GM19395 (cell line): Measurements from ENCODE around the gene ADGRD1.

Experiments
- ATAC-seq: cut with Tn5 transposase; IDR thresholded peaks from one replicate; pipeline ENCODE4 v1.9.1; 2021; ENCODE audit warnings: mild to moderate bottlenecking, moderate library complexity; ENCODE audit not compliant: unreplicated experiment

The ADGRD1 gene

DNA sequence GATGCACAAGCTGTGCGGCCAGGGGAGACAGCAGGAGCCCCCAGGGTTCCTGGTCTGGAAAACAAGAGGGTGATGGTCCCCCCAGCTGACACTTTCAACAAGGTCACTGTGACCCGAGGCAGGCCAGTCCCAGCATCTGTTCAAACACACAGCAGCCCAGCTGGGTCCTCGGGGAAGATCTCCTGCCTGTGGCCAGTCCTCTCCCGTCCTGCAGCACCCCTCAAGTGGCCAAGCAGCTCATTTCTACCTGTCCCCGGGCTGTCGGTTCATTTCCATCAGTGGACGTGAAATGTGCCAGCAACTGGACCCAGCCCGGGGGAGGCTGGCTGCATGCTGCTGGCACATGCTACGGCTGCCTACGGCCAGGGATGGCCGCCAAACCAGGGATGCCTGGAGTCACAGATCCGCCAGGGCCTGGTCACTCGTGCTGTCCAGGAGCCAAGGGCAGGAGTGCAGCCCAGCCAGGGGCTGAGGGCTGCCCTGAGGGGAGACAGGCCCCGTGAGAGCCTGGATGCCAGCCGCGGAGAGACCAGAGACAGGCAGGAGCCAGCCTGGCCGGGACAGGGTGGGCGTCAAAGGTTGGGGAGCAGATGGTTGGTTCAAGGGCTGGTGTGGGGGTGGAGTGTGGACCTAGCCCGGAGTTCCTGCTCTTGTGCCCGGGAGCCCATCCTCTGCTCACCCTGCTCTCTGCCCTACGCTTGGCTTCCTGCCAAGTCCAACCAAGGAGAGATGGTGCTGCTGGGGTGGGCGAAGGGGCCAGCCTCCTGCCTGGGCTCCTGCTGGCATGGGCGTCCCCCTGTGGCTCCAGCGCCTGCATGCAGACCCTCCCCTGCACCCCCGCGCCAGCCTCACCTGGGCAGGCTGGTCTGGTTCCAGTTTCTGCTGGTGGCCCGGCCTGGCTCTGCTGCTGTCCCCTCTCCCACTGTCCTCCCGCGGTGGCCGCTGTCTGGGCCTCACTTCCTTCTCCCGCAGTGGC lies 143.8 kb downstream of the ADGRD1 start:
- no peak for ATAC-seq

DNA sequence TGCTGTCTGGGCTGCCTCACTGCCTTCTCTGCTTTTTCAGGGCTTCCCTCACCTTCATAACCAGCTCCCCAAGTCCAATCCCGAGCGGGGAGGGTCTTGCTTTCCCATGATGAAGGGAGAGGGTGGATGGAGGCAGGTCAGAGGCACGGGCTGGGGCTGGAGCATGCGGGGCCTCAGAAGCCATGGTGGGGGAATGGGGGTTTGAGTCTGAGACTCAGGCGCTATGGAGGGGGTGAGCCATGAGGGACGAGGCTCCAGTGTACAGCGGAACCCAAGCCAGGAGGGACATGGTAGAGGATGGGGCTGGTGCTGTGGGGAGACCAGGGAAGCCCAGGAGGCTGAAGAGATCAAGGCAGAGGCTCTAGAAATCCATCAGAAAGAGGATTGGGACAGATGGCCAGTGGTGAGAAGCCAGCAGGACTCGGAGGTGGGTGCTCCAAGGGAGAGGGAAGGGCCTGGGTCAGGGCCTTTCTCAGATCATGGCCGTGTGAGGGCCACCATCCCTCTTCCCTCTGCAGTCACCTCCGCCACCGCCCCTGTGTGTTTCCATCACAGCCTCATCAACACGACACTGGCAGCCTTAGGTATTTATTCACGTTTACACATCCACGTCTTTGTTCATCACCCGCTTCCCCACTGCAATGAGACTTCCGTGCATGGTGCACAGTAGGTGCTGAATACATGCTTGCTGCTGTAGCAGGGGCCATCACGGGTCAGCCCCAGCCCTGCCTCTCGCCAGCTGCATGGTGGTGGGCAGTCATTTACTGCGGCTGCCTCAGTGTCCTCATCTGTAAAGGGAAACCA lies 144.7 kb downstream of the ADGRD1 start:
- ATAC-seq: no peak

DNA sequence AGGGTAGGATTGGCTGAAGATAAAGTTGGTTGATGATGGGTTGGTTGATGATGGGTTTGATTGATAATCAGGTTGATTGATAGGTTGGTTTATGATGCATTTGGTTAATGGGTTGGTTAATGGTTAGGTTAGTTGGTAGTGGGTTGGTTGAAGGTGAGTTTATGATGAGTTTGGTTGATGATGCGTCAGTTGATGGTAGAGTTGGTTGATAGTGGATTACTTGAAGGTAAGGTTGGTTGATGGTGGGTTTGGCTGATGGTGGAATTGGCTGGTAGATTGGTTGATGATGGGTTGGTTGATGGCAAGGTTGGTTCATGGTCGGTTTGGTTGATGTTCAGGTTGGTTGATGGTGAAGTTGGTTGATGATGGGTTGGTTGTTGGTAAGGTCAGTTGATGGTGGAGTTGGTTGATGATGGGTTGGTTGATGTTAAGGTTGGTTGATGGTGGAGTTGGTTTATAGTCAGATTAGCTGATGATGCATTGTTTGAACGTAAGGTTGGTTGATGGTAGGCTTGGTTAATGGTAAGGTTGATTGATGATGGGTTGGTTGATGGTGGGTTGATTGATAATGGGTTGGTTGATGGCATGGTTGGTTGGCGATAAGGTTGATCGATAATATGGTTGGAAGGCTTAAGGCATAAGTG lies 146.4 kb downstream of the ADGRD1 start:
- no peak for ATAC-seq

DNA sequence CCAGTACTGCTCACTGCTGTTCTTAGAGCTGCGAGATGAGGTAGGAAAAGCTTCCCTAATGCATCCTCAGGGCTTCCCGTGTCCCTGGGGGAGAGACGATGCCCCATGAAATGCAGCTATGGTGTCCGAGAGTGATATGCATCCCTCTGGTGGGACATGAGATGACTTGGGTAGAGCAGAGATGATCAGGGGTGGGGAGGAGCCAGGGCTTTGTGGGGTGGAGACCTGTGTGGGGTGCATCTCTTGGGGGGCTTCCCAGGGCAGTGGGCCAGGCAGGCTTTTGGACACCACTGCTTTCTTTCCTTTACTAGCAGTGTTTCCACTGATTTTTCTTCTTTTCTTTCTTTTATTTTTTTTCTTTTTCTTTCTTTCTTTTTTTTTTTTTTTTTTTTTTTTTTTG lies 147.3 kb downstream of the ADGRD1 start:
- no peak for ATAC-seq

DNA sequence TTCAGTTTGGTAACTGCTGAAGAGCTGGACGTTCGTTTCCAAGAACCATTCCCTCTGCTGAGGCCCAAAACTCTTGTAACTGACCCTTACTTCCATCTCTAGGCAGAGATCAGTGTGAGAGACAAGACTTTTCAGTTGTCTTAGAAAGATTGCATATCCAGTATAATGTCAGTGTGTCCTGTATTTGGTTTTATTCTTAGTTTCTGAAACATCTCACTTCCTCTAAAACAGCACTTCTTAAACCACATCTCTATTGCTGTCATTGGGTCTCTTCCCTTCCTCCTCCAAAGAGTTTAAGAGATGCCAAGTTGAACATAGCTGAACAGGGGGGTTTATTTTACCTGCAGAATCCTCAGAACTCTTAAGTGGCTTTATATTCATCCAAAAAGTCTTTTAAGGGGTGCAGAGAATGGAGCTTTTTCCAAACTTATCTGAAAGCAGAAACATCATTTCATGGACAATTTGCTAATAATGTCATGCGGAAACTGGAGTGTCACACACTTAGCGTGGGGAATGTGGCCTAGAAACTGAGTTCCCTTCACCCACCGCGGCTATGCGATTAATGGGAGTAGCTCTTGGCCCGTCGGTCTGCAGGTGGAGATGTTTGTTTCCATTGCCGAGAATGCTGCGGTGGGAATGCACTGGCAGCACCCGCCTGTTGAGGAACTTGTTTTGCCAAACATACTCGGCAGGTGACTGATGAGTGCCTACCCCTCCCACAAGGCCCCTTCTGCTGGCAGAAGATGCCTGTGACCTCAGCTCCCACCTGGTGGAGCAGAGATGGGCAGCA lies 148.2 kb downstream of the ADGRD1 start:
- peak; percentile 80 for ATAC-seq

DNA sequence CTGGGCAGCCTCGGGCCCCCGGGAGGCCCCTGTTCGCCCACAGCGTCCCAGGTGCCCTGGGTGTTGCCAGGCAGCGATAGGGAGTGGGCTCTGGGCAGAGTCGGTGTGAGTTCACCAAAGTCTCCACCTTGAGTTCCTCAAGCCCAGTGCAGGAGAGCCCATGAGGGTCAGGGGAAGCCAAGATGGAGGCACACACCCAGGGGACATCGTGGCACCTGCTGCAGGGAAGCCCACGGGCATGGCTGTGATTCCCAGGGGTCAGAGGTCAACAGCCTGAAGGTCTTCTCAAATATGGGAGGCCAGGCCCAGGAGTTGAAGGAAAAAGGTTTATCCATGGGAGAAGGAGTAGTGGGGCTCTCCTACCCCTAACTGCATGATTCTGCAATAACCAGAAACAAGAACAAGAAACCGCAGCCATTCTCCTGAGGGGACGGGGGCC lies 148.8 kb downstream of the ADGRD1 start:
- no peak for ATAC-seq

DNA sequence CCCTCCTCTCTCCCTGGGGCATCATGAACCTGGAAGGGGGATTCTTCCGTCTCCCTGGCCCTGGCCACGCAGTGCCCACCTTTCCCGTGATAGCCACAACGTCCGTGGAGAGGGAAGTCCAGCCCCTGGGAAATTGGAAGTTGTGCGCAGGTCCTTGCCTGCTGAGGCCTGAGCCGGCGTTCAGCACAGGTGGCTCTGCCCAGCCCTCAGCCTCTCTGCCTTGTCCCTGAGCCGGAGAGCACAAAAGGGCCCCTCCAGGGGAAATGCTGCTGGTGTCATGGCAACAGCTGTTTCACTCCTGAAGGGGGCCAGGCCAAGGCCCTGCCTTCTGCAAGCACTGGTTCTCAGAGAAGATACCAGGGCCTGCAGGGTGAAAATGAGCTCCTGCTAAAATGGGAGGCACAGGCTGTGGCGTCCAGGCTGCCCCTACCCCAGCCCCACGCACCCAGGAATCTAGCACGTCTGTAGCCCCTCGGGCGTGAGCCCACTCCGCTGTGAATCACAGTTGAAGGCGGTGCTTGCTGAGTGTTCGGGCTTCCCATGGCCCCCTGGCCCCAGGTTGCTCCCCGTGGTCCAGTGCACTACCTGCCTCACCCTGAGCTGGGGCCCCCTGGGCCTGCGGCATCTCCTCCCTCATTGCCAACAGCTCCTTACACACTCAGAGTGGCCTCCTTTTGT lies 149.4 kb downstream of the ADGRD1 start:
- peak; percentile 49 for ATAC-seq

DNA sequence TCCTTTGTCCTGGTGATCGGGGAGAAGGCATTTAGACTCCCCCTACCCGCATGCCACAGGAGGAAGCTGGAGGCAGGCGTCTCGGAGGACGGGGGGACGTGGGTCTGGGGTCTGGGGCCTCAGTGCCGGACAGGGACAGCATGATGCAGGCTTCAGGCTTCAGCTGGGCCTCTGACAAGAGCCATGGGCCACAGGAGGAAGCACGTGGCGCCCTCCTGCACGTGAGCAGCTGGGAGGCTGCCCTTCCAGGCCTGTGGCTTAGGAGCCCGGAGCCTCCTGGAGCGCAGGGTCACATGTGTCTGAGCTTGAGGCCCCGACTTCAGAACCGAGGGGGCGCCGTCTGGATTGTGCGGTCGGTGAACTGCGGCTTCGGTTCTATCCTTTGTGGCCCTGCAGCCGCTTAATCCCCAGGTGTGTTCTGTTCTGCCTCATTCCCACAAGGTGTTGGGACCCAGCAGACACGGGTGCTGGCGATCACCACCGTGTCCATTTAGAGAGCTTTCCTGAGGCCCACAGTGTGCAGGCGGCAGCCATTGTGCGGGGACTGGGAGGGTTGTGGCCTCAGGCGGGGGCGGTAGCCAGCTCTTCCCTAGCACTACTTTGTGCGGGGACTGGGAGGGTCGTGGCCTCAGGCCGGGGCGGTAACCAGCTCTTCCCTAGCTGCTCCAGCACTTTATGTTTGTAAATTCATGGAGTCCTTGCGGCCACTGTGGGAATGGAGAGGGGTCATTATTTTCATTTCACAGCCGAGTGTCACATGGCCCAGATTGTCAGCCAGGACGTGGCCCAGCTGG lies 150.2 kb downstream of the ADGRD1 start:
- no peak for ATAC-seq

DNA sequence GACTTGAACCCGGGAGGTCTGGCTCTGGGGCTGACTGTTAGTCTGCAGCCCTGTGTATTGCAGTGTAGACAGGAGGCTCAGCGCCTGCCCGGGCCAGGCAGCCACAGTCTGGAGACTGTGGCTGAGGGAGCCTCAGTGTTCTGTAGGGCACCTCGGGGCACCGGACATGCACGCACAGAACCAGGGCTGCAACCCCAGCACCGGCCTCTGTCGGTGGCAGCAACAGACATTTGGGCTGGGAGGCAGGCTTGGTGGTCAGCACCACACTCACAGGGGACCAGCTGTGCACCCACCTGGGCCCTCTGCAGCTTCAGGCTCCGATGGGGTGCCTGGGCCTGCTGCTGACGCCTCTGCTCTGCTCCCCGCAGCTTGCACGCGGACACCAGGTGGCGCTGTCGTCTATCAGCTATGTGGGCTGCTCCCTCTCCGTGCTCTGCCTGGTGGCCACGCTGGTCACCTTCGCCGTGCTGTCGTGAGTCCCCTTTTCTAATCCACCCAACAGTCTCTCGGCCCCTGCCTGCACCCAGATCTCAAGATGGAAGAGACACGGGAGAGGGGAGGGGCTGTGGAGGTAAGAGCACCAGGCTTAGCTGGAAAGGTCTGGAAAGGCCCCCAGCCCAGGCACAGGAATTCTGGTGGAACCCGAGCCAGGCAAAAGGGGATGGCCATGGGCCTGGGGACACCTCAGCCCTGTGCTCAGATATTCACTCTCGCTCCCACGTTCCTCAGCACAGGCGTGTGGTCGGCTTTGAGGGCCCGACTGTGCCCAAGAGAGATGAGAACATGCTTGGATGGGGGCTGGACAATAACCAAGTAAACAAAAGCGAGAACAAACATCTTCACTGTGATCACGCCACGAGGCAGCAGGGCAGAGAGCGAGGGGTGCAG lies 151.0 kb downstream of the ADGRD1 start:
- ATAC-seq: peak; percentile 58

DNA sequence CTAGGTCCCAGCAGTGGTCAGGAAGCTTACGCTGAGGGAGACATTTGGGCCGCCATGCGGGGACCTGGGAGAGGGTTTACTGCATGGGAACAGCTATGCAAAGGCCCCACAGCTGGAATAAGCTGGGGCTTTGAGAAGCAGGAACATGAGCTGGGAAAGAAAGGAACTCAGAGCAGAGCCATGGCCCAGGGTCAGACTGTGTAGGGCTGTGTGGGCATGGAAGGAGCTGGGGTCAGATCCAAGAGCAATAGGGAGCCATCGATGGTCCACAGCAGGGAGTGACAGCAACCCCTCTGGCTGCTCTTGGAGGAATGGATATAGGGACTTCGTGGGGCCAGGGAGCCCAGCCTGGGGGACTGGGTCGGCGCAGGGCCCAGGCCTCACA lies 151.6 kb downstream of the ADGRD1 start:
- no peak for ATAC-seq

DNA sequence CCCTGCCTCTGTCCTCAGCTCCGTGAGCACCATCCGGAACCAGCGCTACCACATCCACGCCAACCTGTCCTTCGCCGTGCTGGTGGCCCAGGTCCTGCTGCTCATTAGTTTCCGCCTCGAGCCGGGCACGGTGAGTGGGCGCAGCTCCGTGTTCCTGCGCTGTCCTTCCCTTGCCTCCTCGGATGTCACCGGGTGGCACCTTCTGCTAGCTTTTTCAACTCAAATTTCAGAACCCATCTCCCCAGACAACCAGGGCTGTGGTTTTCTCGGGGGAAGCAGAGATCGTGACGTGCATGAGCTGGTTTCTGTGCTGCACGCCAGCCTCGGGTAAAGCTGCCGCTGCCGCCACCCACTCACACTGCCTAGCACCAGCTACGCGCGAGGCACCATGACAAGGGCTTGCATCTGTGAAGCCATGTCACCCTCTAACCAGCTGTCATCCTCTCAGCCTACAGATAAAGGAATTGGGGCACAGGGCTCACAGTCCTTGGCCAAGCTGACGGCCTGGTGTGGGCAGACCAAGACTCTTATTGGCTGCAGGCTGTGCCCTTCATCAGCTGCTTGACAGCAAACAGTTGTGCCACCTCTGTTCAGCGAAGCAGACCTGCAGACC lies 152.1 kb downstream of the ADGRD1 start:
- ATAC-seq: no peak

DNA sequence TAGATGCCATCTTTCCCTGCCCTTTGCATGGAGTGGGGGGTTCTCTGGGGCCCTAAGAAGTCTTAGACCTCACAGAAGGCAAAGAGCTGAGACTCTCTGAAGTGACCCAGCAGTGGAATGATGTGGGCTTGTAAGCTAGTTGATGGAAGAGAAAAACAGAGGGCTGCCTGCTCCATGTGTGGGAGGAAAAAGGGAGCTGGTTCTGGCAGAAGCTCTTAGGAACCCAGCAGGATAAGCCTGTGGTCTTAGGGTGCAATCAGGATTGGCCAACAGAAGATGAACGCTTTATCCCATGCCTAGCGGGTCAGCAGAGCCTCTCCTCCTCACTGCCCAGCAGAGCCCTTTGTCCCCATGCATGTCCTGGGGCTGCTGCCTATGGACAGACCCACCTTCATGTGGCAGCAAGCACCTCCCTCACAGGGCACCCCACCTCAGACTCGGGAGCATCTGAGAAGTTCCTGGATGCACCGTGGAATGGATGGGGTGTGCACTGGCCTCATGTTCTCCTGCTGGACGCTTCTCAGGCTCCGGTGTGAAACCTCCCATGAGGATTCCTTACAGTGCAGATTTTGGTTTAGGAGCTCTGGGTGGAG lies 152.7 kb downstream of the ADGRD1 start:
- ATAC-seq: no peak

DNA sequence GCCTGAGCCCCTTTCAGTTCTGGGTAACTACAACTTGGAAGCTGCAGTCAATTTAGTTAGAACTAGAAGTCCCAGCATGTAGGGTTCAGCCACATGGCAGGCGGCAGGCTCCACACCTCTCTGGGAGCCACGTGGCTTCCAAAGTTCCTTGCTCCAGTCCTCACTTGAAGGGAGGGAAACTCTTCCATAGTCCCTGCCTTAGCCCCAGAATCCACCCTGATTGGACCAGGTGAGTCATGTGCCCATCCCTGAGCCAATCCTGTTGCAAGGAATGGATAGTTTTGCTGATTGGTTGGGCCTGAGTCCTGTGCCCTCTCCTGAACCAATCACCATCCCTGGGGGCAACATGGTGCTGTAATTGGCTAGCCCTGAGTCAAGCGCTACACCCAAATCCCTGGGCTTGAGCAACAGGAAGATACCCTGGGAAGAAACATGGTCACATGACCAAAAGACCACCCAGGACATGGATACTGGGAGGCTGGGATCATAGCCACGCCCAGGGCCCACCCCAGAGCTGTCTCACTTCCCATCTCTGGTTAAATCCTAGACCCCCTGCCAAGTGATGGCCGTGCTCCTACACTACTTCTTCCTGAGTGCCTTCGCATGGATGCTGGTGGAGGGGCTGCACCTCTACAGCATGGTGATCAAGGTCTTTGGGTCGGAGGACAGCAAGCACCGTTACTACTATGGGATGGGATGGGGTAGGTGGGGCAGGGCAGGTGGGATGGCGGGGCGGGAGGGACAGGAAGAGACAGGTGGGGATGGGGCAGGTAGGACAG lies 154.7 kb downstream of the ADGRD1 start:
- ATAC-seq: no peak

DNA sequence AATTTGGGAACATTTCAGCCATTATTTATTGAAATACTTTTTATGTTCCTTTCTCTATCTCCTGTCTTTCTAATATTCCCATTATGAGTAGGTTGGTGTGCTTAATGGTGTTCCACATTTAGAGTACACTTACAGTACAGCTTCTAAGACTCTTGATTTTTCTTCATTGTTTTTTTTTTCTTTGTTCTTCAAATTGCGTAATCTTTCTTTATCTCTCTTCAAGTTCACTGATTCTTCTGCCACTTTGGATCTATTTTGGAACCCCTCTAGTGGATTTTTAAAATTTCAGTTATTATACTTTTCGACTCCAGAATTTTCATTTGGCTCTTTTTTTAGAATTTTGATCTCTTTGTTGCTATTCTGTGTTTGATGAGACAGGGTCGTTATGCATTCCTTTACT lies 157.7 kb downstream of the ADGRD1 start:
- ATAC-seq: no peak

DNA sequence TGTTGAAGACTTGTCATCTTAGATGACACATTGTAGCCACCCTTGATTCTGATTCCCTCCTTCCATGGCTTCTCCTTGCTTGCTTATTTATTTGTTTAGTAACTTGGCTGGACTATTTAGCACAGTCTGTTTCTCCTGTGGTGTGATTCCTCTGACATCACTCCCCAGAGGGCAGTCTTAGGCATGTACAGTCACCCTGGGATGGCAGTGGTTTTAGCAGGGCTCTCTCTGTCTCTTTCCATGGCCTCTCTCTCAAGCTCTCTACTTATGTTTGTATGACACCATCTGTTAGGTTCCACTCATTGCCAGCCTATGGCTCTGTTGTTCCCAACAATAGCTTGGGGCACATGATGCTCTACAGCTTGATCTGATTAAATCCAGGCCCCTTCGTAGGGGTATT lies 158.3 kb downstream of the ADGRD1 start:
- no peak for ATAC-seq

DNA sequence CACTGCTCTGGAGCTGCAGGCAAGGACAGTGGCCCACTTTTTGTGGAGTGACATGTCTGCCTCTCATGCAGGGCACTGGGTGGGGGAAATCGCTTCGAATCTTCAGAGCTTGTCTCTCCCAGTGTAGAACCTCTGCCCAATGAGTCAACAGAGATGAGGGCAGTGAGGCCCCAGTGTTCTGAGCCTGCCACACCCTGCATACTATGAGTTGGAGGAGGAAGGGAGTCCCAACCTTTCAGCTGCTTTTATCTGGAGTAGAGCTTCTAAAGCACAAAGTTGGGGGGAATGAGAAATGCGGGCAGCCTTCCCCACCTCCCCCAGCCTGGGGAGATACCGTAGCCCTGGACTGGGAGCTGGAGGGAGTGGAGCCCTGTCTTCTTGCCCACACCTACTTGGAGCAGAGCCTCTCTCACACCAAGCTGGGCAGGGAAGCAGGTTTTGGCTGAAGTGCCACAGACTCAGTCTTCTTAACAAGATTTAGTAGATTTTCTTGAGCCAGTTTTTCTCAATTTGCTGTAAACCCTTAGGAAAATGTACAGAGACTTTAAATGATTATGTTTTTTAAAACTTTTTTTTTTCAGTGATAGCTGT lies 159.1 kb downstream of the ADGRD1 start:
- no peak for ATAC-seq
